Measurements from ENCODE around the gene SPDYE16.
"Not testable (repeated sequence)": the region's sequence is repeated elsewhere in the genome, so short reads cannot be mapped to it uniquely, and the experiment has no call there.

SPDYE16 gene

GRCh38 chr7:76549855-76550248 is 6.8 kb upstream of the SPDYE16 start:
- peak in 3 of 58 donors; percentile 1 to 10 (median 2) for DNase-seq

DNA sequence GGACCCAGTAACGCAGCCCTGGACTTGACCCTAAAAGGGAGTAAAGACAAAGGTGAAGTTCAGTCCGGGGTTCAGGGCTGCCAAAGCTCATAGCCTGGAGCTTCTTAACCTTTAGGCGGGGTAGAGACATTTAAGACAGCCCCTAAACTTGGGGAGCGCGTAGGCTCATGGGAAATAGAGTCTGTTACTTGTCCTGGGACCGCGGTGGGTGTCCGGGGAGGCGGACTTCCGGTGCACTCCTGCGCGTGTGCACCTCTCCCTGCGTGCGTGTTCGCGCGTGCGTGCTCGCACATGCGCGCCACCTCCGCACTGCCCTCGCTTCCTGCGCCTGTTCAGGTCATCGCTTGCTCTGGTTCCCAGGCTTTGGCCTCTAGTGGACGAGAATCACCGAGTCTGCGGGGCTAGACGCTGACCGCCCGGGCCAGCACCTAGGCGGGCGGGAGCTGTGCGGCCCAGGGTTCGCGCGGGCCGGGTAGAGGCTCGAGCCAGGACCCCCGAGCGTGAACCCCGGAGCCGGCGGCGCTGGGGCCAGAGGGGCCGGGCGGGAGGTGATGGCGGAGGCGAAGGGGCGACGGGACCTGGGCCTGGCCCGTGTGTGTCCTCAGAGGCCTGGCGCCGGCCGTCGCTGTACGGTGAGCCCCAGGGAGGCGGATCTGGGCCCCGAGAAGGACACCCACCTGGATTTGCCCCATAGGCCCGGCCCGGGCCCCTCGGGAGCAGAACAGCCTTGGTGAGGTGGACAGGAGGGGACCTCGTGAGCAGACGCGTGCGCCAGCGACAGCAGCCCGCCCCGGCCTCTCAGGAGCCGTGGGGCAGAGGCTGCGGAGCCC is 6.1 kb upstream of the SPDYE16 start:
- peak; percentile 54 to 93 (median 84) for DNase-seq

GRCh38 chr7:76531643-76532042 is 11.5 kb downstream of the SPDYE16 start:
- DNase-seq, result not testable (repeated sequence)

- not testable (repeated sequence) for DNase-seq
Observed at GRCh38 chr7:76526183-76526582, 16.9 kb downstream of the SPDYE16 start.

- not testable (repeated sequence) for DNase-seq
Observed at GRCh38 chr7:76516932-76517331, 26.2 kb downstream of the SPDYE16 start.

GRCh38 chr7:76515999-76516443 is 27.1 kb downstream of the SPDYE16 start:
- peak in 16 of 58 donors; percentile 4 to 65 (median 22) for DNase-seq

- no peak for DNase-seq
Observed at GRCh38 chr7:76514926-76515771, 27.9 kb downstream of the SPDYE16 start.

- no peak for DNase-seq
Observed at GRCh38 chr7:76513817-76514799, 29.0 kb downstream of the SPDYE16 start.

DNA sequence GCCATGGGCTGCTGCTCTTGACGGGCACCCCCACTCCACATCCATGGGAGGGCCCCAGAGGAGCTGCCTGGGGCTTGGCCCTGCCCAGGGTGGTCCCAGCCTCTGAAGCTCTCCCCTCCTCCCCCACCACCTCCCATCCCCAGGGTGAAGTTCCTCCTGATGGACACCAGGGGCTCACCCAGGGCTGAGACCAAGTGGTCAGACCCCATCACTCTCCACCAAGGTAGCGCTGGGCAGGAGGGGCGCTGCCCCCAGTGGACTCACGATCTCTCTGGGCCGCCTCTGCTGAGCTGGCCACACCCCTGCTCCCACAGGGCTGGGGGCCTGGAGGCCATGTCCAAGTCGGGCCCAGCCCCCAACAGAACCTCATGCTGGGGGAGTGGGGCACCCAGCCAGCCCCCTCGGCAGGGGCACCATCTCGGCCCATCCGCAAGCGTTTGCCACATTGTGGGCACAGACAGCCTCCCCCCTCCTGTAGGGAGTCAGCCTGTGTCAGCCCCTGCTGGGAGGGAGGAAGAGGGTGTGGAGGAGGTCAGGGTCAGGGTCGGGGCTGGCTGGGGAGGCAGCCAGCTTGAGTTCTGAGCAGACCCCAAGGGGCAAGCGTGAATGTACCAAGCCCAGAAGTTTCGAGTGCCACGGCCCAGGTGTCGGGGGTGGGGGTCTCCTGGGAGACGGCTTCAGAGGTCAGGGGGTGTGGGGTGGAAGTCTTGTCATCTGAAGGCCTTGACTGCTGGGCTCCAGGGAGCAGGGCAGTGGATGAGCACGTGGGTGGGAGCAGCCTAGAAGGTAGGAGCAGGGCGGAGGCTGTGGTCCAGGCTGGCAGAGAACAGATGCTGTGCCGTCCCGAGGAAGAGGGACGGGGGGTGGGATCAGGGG is 29.9 kb downstream of the SPDYE16 start:
- no peak for DNase-seq

- DNase-seq, result not testable (repeated sequence)
Observed at GRCh38 chr7:76511911-76512885, 30.9 kb downstream of the SPDYE16 start.

DNA sequence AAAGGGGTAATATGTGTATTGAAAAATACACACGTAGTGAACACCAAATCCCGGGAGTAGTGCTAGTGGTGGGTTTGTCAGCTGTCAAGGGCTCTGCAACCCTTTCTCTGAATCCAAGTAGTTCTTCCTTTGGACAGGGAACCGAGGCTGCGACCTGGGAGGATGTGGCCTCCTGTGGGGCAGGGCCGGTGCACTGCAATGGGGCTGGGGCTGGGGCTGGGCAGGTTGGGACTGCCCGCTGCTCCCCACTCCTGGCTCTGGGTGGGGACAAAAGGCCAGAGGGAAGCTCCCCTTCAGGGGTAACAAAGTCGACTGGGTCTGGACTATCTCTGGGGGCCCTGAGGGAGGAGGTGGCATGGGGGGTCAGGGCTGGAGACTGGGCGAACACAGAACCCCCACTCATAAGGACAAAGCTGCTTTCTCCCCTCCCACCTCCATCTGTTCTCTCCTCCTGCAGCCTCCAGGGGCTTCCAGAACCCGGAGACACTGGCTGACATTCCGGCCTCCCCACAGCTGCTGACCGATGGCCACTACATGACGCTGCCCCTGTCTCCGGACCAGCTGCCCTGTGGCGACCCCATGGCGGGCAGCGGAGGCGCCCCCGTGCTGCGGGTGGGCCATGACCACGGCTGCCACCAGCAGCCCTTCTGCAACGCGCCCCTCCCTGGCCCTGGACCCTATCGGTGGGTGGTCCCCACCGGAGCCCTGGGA is 31.7 kb downstream of the SPDYE16 start:
- DNase-seq, result peak in 1 of 58 donors; percentile 7

- no peak for DNase-seq
Observed at GRCh38 chr7:76509931-76510877, 32.9 kb downstream of the SPDYE16 start, which contains the start of gene UPK3B. UPK3B (plus strand) TSS chr7:76510552; CDS start chr7:76510653, 101 bp downstream.

GRCh38 chr7:76507723-76508406 is 35.2 kb downstream of the SPDYE16 start:
- no peak for DNase-seq

DNA sequence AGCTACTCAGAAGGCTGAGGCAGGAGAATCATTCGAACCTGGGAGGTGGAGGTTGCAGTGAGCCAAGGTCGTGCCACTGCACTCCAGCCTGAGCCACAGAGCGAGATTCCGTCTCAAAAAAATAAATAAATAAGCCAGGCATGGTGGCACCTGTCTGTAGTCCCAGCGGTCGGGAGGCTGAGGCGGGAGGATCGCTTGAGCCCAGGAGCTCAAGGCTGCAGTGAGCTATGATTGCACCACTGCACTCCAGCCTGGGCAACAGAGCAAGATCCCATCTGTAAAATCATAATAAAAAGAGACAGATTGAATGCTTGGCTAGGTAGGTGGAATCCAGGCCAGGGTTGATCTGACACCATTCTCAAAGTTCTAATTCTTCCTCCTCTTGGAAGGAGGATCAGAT is 36.5 kb downstream of the SPDYE16 start:
- not testable (repeated sequence) for DNase-seq

DNA sequence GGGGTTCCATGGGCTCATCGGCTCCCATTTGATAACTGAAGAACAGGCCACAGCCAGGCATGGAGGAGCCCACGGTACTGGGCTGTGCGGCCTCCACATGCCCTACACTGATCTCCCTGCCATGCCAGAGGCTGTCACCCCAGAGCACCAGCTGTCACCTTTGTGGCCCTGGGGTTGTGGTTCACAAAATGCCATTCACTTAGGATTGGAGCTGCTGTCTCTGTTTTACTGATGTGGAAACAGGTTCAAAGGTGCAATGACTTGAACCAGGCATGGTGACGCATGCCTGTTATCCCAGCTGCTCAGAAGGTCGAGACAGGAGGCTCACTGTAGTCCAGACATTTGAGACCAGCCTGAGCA is 37.0 kb downstream of the SPDYE16 start:
- no peak for DNase-seq

All from anterior cingulate cortex (tissue), 58 donors.